ENCODE measurements around the gene BICDL1. TPM values are rescaled to one million over a fixed set of nuclear protein-coding genes. Genes with fewer than 3 reads are reported as not detected.

BICDL1 gene
- total and polyA plus RNA-seq, 10 of the 15 experiments (the other 5 are each of a cell fraction or from before 2014, with no cell fraction given): 0.72 to 12.3 (median 4.2) TPM

GRCh38 chr12:120119271-120119973, 130.4 kb downstream of the BICDL1 start (continued):
- TF ChIP-seq TCF3 (IDR thresholded peaks at IDR 0.05; ENCODE audit: borderline replicate concordance, insufficient read depth, low read depth, low read length): no peak
- TF ChIP-seq POLR2AphosphoS2 (IDR thresholded peaks at IDR 0.05; ENCODE audit: low read depth, low read length): no peak
- TF ChIP-seq SMARCA5 (IDR thresholded peaks at IDR 0.05): 0 out of 2 replicates have a peak, but pooled peaks have one; percentile 29
- peak; percentile 75 for TF ChIP-seq DPF2 (IDR thresholded peaks at IDR 0.05)
- TF ChIP-seq ATF2 (IDR thresholded peaks at IDR 0.05; ENCODE audit: low read length): peak; percentile 80; the same call in 1 of the 2 replicates
- peak; percentile 97 for TF ChIP-seq BACH1 (IDR thresholded peaks at IDR 0.05; ENCODE audit: borderline replicate concordance)
- TF ChIP-seq RCOR1 (conservative IDR thresholded peaks at IDR 0.05; ENCODE audit: low read depth, low read length): no peak
- TF ChIP-seq NBN (IDR thresholded peaks at IDR 0.05): peak; percentile 85
- TF ChIP-seq SUZ12 (IDR thresholded peaks at IDR 0.05; ENCODE audit: unreplicated experiment): no peak
- TF ChIP-seq BHLHE40 (IDR thresholded peaks at IDR 0.05; ENCODE audit: borderline replicate concordance in 1 of 2, low read depth in 2 of 2, low read length in 1 of 2): no peak; a peak in 1 of 4 replicates
- TF ChIP-seq FOXM1 (IDR thresholded peaks at IDR 0.05; ENCODE audit: low read depth, low read length): no peak
- no peak for TF ChIP-seq YY1 (IDR thresholded peaks at IDR 0.05; ENCODE audit: low read depth, low read length)
- peak; percentile 24; the same call in 1 of the 2 replicates for TF ChIP-seq JUND (IDR thresholded peaks at IDR 0.05; ENCODE audit: low read depth, low read length)
- no peak; the same call in 1 of the 2 replicates for TF ChIP-seq BMI1 (IDR thresholded peaks at IDR 0.05; ENCODE audit: borderline replicate concordance)
- TF ChIP-seq CHD1 (IDR thresholded peaks at IDR 0.05; ENCODE audit: low read depth, low read length): no peak
- no peak for TF ChIP-seq YBX1 (IDR thresholded peaks at IDR 0.05)
- TF ChIP-seq NRF1 (conservative IDR thresholded peaks at IDR 0.05; ENCODE audit: low read depth, low read length): no peak
- peak; percentile 69 for TF ChIP-seq NFIC (IDR thresholded peaks at IDR 0.05; ENCODE audit: low read depth, low read length)
- TF ChIP-seq TCF12 (IDR thresholded peaks at IDR 0.05; ENCODE audit: low read depth, low read length): no peak
- no peak for TF ChIP-seq NR2C1 (IDR thresholded peaks at IDR 0.05)
- no peak for TF ChIP-seq ZNF207 (IDR thresholded peaks at IDR 0.05; ENCODE audit: borderline replicate concordance)
- TF ChIP-seq ZNF217 (IDR thresholded peaks at IDR 0.05): no peak
- 0 out of 2 replicates have a peak, but pooled peaks have one; percentile 28 for TF ChIP-seq CREB1 (IDR thresholded peaks at IDR 0.05; ENCODE audit: low read depth)
